ENCODE measurements around the gene COL6A1.

GRCh38 chr21:45983981-45984551, 2.5 kb downstream of the COL6A1 start:
- TF ChIP-seq CTCF (IDR thresholded peaks at IDR 0.05) = peak; percentile 16; the same call in 1 of the 2 replicates
- TF ChIP-seq ZFX (IDR thresholded peaks at IDR 0.05; ENCODE audit: borderline replicate concordance) = no peak

All from 22Rv1 (cell line).